ENCODE data around the gene CWC27.

The CWC27 gene

DNA sequence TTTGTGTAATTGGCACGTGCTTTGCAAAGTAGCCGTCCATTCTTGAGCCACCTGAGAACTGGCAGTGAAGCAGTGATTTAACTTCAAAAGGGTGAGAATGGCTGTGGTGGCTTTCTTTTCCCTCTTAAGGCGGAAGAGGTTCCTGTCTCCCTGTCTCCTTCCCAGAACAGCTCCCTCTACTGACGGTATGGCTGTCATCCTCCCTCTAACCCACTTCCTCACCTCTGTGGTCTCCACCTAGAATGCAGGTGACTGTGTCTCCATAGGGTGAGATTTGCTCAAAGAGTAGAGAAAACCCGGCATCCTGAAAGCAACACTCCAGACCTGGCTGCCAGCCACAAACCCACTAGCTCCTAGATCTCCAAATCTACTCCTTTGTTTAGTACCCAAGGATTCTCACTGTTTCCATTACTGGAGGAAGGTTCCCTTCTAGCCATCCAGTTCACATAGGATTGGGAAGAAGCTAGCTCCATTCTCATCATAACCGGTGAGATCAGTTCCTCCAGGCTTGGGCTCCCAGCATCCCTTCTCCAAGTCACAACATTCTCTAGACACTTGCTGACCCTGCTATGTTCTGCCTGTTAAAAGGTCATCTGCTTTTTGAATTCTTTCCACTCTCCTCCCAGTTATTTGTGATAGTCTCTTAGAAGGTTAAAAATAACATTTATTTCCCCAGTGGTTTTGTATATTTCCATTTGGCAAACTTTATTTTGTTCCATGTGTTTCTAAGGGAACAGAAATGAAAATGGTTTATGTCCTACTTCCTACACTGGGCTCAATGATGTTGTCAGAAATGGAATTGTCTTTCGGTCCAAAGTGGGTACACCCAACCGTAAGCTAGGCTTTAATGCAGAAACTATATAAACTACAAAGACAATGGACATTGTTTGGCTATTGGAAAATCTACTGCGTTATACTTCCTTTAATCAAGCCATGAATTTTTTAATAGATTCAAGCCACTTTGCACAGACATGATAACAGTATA lies 269.4 kb downstream of the CWC27 start:
- DNase-seq (ENCODE audit: low read depth) = no peak

DNA sequence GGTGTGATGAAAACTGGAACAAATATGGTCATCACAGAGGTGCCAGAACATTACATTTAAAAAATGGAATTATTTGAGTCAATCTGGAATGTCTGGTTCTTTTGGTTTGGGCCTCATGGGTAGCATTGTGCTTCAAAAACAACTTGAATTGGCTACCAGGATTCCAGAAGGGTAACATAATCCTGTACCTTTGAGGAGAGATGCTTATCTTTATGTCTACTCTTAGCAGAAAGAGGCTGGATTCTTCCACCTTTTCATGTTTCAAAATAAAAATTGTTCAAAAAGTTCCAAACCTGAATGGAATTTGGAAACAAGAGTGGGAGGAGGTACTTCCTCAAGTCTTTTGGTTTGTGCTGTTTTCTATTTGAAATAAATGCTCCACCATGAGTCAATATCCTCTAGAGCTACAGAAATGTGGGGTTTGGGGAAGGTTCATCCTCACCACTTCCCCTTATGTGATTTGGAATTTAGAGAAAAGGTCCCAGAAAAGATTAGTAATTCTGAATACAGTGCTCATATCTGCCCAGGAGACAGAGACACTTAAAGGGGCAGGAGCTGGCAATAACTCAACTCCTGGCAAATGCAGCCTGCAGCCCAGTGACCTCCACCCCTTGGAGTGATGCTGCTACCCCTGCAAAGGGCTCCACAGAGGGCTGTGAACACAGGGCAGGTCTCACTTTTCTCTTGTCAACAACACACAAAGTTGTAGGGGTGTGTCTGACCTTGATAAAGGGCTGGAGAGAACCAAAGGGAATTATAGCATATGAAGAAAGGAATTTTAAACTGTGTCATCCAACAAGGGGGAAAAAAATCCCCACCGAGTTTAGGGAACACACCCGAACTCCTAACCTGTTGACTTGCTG lies 272.8 kb downstream of the CWC27 start:
- no peak for DNase-seq (ENCODE audit: low read depth)

DNA sequence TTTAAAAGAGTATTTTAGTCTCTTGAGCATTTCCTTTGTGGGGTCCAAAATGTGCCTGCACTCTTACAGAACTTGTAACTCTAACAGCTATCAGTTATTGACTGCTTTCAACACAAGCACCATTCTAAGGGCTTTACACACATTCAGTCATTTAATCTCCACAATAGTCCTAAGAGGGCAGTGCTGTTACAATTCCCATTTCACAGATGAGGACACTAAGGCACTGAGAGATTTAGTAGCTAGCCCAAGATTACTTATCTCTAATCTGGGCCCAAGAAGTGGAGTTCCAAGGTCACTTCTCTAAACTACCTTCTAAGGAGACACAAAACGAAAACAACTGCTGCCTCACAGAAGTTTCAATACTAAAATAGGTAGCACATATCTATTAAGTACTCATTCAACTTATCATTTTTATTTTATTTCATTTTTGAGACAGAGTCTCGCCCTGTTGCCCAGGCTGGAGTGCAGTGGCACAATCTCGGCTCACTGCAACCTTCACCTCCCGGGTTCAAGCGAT lies 275.2 kb downstream of the CWC27 start:
- no peak for DNase-seq (ENCODE audit: low read depth)

DNA sequence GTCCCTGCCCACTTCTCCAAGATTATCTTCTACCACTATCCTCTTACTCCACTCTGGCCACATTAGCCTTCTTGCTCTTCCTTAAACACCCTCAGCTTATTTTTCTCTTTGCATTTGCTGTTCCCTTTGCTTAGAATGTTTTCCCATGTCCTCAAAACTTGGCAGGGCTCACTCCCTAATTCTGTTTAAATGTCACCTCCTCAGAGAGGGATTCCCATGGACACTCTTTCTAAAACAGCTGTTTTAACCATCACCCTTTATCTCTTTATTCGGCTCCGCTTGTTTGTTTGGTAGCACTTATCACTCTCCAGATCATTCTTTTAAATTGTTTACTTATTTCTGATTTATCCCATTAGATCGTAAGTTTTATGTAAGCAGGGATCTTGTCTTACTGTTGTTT lies 278.5 kb downstream of the CWC27 start:
- DNase-seq (ENCODE audit: low read depth) = no peak

DNA sequence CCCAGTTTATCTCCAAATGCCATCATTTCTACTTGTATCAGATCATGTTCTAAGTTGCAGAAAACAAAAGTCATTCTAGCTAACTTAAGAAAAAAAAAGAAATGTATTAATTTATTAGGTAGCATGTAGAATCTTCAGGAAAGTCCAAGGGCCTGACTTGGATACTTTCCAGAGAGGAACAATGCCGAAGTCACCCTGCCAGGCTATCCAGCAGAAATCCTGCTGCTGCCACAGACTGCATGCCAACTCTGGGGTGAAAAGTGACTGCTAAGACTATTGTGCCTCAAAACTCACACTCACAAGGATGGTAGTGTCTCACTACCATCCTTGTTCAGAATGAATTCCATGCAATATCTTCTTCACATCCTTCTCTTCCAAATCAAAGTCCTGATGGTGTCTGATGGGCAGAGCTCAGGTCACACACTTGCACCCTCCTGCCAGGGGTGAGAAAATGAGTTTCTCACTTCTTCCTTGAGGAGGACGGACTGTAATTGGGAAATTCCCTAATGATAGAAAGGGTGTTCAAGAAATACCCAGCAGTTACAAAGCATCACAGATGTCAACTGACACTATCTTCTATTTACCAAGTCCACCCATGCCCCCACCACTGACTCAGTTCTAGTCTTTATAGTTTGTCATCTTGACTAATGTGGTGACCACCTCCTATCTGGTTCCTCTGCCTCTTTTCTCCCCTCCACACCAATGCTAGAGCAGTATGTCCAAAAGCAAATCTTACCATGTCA lies 279.4 kb downstream of the CWC27 start:
- no peak for DNase-seq (ENCODE audit: low read depth)

DNA sequence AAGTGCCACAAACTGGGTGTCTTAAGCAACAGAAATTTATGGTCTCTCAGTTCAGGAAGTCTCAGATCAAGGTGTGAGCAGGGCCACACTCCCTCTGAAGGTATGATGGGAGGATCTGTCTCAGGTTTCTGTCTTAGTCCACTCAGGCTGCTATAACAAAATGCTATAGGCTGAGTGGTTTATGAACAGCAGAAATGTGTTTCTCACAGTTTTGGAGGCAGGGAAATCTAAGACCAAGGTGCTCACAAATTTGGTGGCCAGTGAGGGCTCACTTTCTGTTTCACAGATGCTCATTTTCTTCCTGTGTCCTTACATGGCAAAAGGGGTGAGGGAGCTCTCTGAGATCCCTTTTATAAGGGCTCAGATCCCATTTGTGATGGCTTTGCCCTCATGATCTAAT lies 281.4 kb downstream of the CWC27 start:
- DNase-seq (ENCODE audit: low read depth) = no peak

DNA sequence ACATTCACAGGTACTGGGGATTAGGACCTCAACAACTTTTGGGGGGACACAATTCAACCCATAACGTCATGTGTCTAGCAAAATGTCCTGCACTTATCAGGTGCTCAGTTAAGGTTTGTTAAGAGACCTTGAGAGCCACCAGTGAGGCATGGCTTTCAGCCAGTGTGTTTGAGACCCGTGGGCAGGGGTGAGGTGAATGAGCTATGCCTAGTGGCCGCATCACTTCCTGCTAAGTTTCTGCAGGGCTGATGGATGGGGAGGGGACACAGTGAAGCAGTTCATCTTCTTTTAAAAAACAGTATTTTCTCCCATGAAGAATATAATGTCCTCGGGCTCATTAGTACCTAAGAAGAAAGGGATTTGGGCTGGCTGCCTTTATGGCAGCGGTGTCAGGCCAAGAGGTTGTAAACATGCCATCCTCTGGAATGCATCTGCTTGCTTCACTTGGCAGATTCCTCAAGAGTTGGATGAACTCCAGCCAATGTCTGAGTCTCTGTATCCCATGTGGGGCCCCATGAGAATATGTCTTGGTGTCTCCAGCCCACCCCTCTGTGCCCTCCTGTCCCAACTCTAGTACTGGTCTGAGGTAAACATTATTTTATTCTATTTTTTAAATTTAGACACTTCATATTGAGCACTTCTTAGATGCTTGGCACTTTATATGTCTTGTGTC lies 282.2 kb downstream of the CWC27 start:
- DNase-seq (ENCODE audit: low read depth) = no peak

DNA sequence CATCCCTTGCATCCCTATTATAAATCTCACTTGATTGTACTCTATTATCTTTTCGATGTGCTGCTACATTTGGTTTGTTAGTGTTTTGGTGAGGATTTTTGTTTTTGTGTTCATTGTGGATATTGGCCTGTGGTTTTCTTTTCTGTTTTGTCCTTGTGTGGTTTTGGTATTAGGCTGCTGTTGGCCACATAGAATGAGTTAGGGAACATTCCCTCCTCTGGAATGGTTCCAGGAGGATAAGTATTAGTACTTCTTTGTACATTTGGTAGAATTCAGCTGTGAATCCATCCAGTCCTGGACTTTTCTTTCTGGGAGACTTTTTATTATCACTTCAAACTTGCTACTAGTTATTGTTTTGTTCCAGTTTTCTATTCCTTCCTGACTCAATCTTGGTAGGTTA lies 287.2 kb downstream of the CWC27 start:
- DNase-seq (ENCODE audit: low read depth) = no peak

DNA sequence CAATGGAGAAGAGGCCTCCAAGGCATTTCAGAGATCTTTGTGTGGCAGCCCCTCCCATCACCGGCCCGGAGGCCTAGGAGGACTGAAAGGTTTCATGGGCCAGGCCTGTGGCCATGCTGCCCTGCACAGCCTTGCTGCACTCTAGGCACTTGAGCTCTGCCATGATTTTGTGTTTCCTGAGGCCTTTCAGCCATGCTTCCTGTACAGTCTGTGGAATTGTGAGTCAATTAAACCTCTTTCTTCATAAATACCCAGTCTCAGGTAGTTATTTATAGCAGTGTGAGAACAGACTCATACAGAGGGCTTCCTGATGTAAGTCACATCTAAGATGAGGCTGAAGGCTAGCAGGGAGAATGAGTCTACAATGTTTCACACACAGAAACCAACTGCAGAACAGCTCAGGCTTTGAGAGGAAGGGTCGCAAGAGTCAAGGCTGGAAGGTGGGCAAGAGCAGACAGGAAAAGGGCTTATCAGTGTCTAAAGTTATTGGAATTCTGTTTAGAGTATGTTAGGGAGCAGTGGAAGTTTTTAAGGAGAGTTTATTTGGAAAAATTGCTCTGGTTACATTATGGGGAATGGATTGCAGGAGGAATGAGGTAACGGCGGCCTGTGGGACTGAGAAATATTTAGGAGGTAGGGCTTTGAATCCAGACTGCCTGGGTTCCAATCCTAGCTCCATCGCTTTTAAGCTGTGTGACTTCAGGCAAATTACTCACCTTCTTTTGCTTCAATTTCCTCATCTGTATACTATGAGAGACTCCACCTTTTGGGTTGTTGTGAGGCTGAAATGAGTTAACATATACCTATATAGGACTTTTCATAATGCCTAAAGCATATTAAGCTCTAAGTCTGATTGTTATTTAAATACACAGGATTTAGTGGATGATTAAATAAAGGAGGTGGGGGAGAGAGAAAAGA lies 291.2 kb downstream of the CWC27 start:
- DNase-seq (ENCODE audit: low read depth) = no peak

DNA sequence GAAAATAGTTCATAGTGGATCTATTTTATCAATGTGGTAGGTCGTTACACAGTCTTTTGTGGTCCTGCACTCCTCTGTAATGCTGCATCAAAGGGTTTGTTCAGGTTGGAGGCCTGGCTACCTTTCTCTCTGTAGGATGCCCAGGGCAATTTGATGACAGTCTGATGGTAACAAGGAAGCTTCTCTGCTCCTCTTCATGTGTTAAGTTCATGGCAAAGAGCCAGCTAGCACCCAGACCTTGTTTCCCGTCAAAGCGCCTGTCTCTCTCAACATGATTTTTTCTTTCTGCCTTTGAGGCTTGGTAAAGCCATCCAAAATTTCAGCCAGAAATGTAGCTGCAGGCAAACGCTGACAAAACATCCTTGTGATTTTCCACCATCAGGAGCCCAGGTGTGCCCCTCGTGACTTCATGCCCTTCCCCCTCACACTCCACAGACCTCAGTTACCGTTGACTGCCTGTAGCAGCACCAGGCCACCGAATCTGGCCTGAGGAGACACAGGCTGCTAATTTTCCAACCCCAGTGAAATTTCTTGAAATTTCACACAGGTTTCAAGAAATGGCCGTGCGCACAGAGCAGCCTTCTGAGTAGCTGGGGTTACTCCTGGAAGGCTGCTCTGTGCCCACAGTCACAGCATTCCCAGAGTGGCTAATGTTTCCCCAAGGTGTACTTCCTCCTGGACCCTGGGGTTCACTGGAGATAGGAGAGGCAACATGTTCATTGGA lies 292.7 kb downstream of the CWC27 start:
- DNase-seq (ENCODE audit: low read depth) = no peak

DNA sequence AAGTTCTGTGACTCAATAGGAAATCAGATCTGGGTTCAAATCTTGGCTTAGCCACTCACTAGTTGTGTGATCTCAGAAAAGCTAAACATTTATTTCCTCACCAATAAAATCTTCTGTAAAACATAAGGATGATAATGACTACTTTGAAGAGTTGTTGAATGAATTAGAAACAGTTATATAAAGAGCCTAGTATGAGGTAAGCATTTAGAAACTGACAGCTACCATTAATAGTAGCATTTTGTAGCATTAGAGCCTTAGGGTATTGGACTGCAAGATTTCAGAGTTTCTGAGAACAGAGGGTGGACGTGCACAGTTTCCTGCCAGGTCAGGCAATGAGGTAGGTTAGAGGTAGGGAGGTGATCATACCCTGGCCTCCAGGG lies 293.2 kb downstream of the CWC27 start:
- DNase-seq (ENCODE audit: low read depth) = no peak

DNA sequence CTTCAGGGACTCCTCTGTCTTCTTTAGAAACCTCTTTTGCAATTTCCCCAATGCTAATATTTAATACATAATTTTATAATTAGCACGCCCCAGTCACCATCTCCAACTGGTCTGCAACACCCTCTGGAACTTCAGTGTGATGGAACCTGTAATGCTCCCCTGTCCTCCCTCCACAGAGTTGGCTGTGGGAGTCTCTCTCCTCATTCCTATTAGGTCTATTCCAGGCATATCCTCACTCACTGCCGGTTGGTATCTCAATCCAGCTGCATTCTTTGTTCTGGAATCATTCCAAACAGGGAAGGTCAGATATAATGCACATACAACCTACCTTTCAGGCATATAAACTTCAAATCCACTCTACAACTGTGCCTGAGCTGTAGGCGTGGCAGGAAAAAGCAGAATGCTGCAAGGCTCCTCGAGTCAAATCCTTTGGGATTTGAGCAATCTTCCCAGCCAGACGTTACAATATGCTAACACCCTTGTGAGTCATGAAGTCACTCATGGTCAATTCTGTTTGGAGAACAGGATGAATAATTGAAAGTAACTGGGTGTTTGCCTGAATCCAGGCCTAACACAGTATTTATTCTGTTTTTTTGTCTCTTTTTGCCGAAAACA lies 293.8 kb downstream of the CWC27 start:
- no peak for DNase-seq (ENCODE audit: low read depth)

DNA sequence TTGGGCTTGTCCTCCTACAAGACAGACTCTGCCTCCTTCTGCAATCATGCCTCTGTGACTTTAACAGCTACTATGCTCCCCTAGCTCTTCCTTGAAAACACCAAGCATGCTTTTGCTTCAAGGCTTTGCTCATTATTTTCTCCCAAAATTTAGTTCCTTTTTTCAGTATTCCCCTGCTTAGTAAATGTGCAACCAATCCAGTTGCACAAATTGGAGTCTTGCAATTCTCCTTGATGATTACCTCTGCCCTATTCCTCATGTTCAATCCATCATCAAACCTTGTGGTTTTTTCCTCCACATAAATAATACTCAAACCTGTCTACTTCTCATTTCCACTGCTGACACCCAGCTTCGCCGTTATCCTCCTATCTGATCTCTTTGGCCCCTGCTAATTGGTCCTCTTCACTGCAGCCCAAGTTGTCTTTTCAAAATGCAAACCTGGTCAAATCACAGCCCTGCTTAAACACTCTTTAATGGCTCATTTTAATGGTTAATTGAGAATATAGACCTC lies 296.3 kb downstream of the CWC27 start:
- no peak for DNase-seq (ENCODE audit: low read depth)

DNA sequence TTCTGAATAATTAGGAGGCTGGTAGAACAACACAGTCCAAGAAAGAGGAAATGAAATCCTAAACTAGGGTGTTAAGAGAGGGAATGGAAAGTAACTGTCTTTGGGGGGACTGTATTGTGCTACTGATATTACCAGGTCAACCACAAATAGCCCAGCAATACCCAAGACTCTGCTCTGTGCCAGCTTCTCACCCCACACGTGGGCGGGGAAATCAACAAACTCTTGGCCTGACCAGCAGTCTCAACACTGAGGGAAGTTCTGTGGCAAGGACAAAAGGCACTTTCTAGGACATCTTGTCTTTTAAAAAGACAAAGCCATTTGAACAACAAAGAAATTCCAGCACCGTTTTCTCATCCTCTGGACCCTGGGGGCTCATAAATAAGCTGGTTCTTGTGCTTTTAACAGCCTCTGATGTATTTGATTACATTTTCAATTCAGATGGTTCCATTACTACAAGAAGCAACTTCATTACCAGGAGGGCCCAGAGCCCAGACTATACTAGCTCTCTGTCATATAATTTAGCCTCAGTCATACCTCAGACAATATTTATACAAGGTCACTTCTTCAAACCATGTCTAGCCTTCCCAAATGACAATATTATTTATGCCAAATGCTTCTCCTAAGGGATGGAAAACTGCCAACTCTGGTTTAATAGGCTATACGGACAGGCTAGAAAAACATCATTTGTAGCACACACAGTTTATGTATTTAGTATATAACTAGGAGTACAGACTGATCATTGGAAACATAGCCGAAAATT lies 297.8 kb downstream of the CWC27 start:
- no peak for DNase-seq (ENCODE audit: low read depth)

DNA sequence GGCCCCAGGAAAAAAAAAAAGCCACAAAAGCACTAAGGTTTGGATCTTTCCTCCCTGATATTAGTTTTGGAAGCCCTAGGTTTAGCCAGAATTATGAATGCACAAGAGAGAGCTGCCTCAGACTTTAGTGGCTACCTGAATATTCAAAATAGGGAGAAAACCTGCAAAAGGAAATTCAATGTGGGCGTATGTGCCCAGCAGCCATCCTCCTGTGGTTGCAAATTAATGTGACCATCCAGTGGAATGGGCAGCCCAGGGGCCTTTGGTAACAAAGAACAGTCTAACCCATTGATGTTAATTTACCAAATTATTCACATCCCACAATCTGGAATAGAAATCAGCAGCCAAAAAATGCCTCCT lies 298.4 kb downstream of the CWC27 start:
- no peak for DNase-seq (ENCODE audit: low read depth)

Measured in stimulated activated CD8-positive, alpha-beta memory T cell treated with anti-CD3 and anti-CD28 coated beads, Interleukin-15, amount 100 ng/mL, for 24 hours (primary cell).